H9 (cell line): ENCODE results near the gene MORN1. TPM values are rescaled to one million over a fixed set of nuclear protein-coding genes. Genes with fewer than 3 reads are reported as not detected.

Source experiments
- DNase-seq: peaks from one replicate; pipeline ENCODE4 v3.0.0-alpha.2; 2017
- H2AFZ ChIP-seq: one replicate; pipeline ENCODE4 v1.6.1; 2013; ENCODE audit warnings: mild to moderate bottlenecking, low read length, control low read depth, moderate library complexity
- H2AK5ac ChIP-seq: 2 replicates; pipeline ENCODE4 v1.6.1; 2013; ENCODE audit warnings: low read length, control low read depth, mixed read lengths; ENCODE audit not compliant: insufficient read length
- H2BK120ac ChIP-seq: one replicate; pipeline ENCODE4 v1.6.1; 2013; ENCODE audit warnings: low read depth, mild to moderate bottlenecking, low read length, control low read depth, inconsistent platforms; ENCODE audit not compliant: poor library complexity, severe bottlenecking
- H2BK12ac ChIP-seq: 2 replicates; pipeline ENCODE4 v1.6.1; 2013; ENCODE audit warnings: low read length, control low read depth, mixed read lengths, low read depth; ENCODE audit not compliant: insufficient read length
- H2BK15ac ChIP-seq: 2 replicates; pipeline ENCODE4 v1.6.1; 2013; ENCODE audit warnings: low read depth, low read length, control low read depth
- H2BK20ac ChIP-seq: one replicate; pipeline ENCODE4 v1.6.1; 2013; ENCODE audit warnings: low read depth, mild to moderate bottlenecking, low read length, control low read depth, inconsistent platforms; ENCODE audit not compliant: poor library complexity, severe bottlenecking
- H2BK5ac ChIP-seq: 2 replicates; pipeline ENCODE4 v1.6.1; 2013; ENCODE audit warnings: low read length, control low read depth, mixed read lengths; ENCODE audit not compliant: insufficient read length
- H3K14ac ChIP-seq: 2 replicates; pipeline ENCODE4 v1.6.1; 2013; ENCODE audit warnings: low read length, control low read depth; ENCODE audit not compliant: insufficient read depth
- H3K18ac ChIP-seq: 2 replicates; pipeline ENCODE4 v1.6.1; 2013; ENCODE audit warnings: low read depth, mild to moderate bottlenecking, mixed read lengths, low read length, control low read depth; ENCODE audit not compliant: insufficient read length
- H3K23ac ChIP-seq: 2 replicates; pipeline ENCODE4 v1.6.1; 2013; ENCODE audit warnings: low read length, control low read depth, mixed read lengths, low read depth; ENCODE audit not compliant: insufficient read length
- H3K23me2 ChIP-seq: 2 replicates; pipeline ENCODE4 v1.6.1; 2013; ENCODE audit warnings: low read depth, mild to moderate bottlenecking, mixed read lengths, low read length, control low read depth; ENCODE audit not compliant: insufficient read length, poor library complexity, severe bottlenecking
- H3K27ac ChIP-seq: 2 replicates; pipeline ENCODE4 v1.5.1; 2013; ENCODE audit warnings: low read length, control low read depth, mixed read lengths, low read depth; ENCODE audit not compliant: insufficient read length
- H3K27me3 ChIP-seq: 2 replicates; pipeline ENCODE4 v1.6.1; 2013; ENCODE audit warnings: low read length, control low read depth, inconsistent platforms; ENCODE audit not compliant: insufficient read depth
- H3K4ac ChIP-seq: 2 replicates; pipeline ENCODE4 v1.6.1; 2013; ENCODE audit warnings: low read depth, mild to moderate bottlenecking, control low read depth, inconsistent platforms, low read length, moderate library complexity
- H3K4me1 ChIP-seq: 2 replicates; pipeline ENCODE4 v1.6.1; 2013; ENCODE audit warnings: low read length, control low read depth, inconsistent platforms; ENCODE audit not compliant: insufficient read depth
- H3K4me2 ChIP-seq: 2 replicates; pipeline ENCODE4 v1.6.1; 2013; ENCODE audit warnings: low read length, control low read depth, mixed read lengths; ENCODE audit not compliant: insufficient read length, insufficient read depth
- H3K56ac ChIP-seq: 2 replicates; pipeline ENCODE4 v1.6.1; 2013; ENCODE audit warnings: low read depth, mild to moderate bottlenecking, mixed read lengths, low read length, control low read depth; ENCODE audit not compliant: insufficient read length
- H3K79me1 ChIP-seq: 2 replicates; pipeline ENCODE4 v1.6.1; 2013; ENCODE audit warnings: low read depth, mild to moderate bottlenecking, moderate library complexity, low read length, control low read depth, inconsistent platforms; ENCODE audit not compliant: insufficient read depth, poor library complexity, severe bottlenecking
- H3K79me2 ChIP-seq: 2 replicates; pipeline ENCODE4 v1.6.1; 2013; ENCODE audit warnings: low read length, control low read depth, inconsistent platforms; ENCODE audit not compliant: insufficient read depth
- H3K9ac ChIP-seq: 2 replicates; pipeline ENCODE4 v1.6.1; 2013; ENCODE audit warnings: low read length, control low read depth, mixed read lengths; ENCODE audit not compliant: insufficient read length; ENCODE audit errors: extremely low read depth
- H3K9me3 ChIP-seq: one replicate; pipeline ENCODE4 v1.6.1; 2013; ENCODE audit warnings: low read depth, low read length, inconsistent platforms; ENCODE audit not compliant: control insufficient read depth
- H3T11ph ChIP-seq: one replicate; pipeline ENCODE4 v1.6.1; 2013; ENCODE audit warnings: mild to moderate bottlenecking, low read length, control low read depth, inconsistent platforms
- H4K20me1 ChIP-seq: one replicate; pipeline ENCODE4 v1.6.1; 2013; ENCODE audit not compliant: control insufficient read depth, insufficient read length, insufficient read depth
- H4K5ac ChIP-seq: 2 replicates; pipeline ENCODE4 v1.6.1; 2013; ENCODE audit warnings: low read depth, mild to moderate bottlenecking, mixed read lengths, low read length, control low read depth; ENCODE audit not compliant: insufficient read length
- H4K8ac ChIP-seq: replicated peaks from 2 replicates; pipeline ENCODE4 v1.6.1; 2013; ENCODE audit warnings: low read length, control low read depth, mixed read lengths, low read depth; ENCODE audit not compliant: insufficient read length
- H4K91ac ChIP-seq: 2 replicates; pipeline ENCODE4 v1.6.1; 2013; ENCODE audit warnings: low read depth, mild to moderate bottlenecking, moderate library complexity, mixed read lengths, low read length, control low read depth; ENCODE audit not compliant: insufficient read length
- H3K27ac Mint-ChIP-seq, 3 experiments: 2 replicates in 2 of 3; 3 replicates in 1 of 3; pipeline ENCODE4 v1.8.0; 2020 to 2021; ENCODE audit warnings: mixed read lengths in 3 of 3, mild to moderate bottlenecking in 1 of 3, moderate library complexity in 1 of 3
- H3K27me3 Mint-ChIP-seq: 2 replicates; pipeline ENCODE4 v1.8.0; 2021; ENCODE audit warnings: low read depth, mild to moderate bottlenecking, moderate library complexity, mixed read lengths
- H3K36me3 Mint-ChIP-seq, 3 experiments: 2 replicates in 2 of 3; 3 replicates in 1 of 3; pipeline ENCODE4 v1.8.0; 2020 to 2021; ENCODE audit warnings: low read depth in 3 of 3, mixed read lengths in 3 of 3; ENCODE audit not compliant: insufficient read depth in 1 of 3
- H3K4me1 Mint-ChIP-seq, 2 experiments: 2 replicates each; pipeline ENCODE4 v1.8.0; 2020; ENCODE audit warnings: mixed read lengths in 2 of 2
- H3K4me3 Mint-ChIP-seq, 2 experiments: 2 replicates in 1 of 2; 3 replicates in 1 of 2; pipeline ENCODE4 v1.8.0; 2020 to 2021; ENCODE audit warnings: mild to moderate bottlenecking in 2 of 2, mixed read lengths in 2 of 2, moderate library complexity in 1 of 2
- H3K9me3 Mint-ChIP-seq, 2 experiments: 2 replicates in 1 of 2; 3 replicates in 1 of 2; pipeline ENCODE4 v1.8.0; 2020; ENCODE audit warnings: mild to moderate bottlenecking in 2 of 2, mixed read lengths in 2 of 2, moderate library complexity in 1 of 2
- WGBS: extraction: QIAGEN DNeasy Blood & Tissue Kit; methylation state at CpG from one replicate; pipeline ENCODE4 v1.1.7; 2013; ENCODE audit warnings: missing lambda C conversion rate, low lambda C conversion rate, mixed read lengths; ENCODE audit not compliant: insufficient read length; ENCODE audit errors: extremely low coverage; 5-methylcytosine and 5-hydroxymethylcytosine counted together
- total RNA-seq: library from RNA; stranded (reverse); gene quantifications from 2 replicates; pipeline ENCODE4 v1.2.1, GENCODE V29; 2021
- TF ChIP-seq, protein P1 (sequence below): fragments of 200-600 bp; sonication (generic); conservative IDR thresholded peaks from 3 replicates; pipeline ENCODE4 v1.8.0; 2021; ENCODE audit warnings: antibody characterized with exemption, mild to moderate bottlenecking

The MORN1 gene
- total RNA-seq, 1 experiment from 2014 or later = 12.7 TPM

DNA sequence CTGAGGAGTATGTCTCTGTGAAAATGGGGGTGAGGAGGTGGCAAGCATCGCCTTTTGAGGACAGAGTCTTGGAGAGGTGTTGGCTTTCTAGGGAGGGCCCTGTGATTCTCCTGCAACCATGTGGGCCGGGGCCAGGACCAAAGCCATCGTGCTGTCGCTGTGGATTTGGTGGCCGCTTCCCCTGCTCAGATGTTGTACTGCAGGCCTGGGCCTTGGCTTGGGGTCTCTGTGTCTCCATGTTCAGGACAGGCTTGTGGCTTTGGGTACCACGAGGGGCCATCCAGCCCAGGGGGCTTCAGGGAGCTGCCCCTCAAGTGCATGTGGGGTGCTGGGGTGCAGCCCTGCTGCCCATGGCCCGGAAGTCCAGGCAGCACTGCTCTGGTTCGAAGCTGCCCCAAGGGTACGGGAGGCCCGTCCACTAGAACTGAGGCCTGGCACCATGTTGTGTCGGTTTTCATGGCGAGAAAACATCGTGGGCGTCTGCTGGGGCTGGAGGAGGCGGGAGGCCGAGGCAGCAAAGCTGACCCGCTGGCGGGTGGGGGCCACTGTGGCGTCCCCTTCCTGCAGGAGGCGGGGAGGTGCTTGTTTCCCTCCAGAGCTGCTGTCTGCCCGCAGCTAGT lies 107.9 kb downstream of the MORN1 start:
- Mint-ChIP-seq H3K27me3 (no peaks in the 10 kb centered on the region), H3K4me1 (peaks cover 15 to 21% of the 10 kb centered on the region in 2 experiments), H3K9me3 (peaks cover 3 to 4% of the 10 kb centered on the region in 2 experiments; a peak in 4 of 5 replicates), H3K27ac (peak overlapping the region in 1 of 3 experiments; percentile 86; a peak in 4 of 7 replicates), H3K36me3 (peaks cover 6 to 13% (median 9%) of the 10 kb centered on the region in 3 experiments; a peak in 5 of 7 replicates), H3K4me3 (no peak overlapping the region)
- Histone ChIP-seq H3K56ac (no peak overlapping the region), H3K9ac (no peak overlapping the region), H4K20me1 (no peaks in the 10 kb centered on the region), H4K91ac (no peak overlapping the region), H3K4me2 (no peak overlapping the region), H3K23me2 (no peaks in the 10 kb centered on the region), H2BK12ac (no peak overlapping the region), H3K27ac (no peak overlapping the region), H2BK5ac (no peak overlapping the region), H2BK120ac (no peak overlapping the region), H3K9me3 (no peaks in the 10 kb centered on the region), H4K8ac (no peak overlapping the region), H3K27me3 (no peaks in the 10 kb centered on the region), H3K4me1 (no peaks in the 10 kb centered on the region; the same call in 1 of the 2 replicates), H2BK20ac (no peak overlapping the region), H4K5ac (no peak overlapping the region), H3K14ac (no peak overlapping the region; the same call in 1 of the 2 replicates), H2BK15ac (no peak overlapping the region), H2AFZ (no peak overlapping the region), H3K23ac (no peak overlapping the region), H3K18ac (no peak overlapping the region), H3K4ac (no peak overlapping the region; the same call in 1 of the 2 replicates), H3T11ph (no peak overlapping the region), H3K79me1 (peaks cover 2% of the 10 kb centered on the region), H2AK5ac (no peak overlapping the region), H3K79me2 (peaks cover 12% of the 10 kb centered on the region; the same call in 1 of the 2 replicates)
- no CpG with 5 or more reads among the region's 21 CpGs for WGBS
- no peak for DNase-seq
- TF ChIP-seq, protein P1, sequence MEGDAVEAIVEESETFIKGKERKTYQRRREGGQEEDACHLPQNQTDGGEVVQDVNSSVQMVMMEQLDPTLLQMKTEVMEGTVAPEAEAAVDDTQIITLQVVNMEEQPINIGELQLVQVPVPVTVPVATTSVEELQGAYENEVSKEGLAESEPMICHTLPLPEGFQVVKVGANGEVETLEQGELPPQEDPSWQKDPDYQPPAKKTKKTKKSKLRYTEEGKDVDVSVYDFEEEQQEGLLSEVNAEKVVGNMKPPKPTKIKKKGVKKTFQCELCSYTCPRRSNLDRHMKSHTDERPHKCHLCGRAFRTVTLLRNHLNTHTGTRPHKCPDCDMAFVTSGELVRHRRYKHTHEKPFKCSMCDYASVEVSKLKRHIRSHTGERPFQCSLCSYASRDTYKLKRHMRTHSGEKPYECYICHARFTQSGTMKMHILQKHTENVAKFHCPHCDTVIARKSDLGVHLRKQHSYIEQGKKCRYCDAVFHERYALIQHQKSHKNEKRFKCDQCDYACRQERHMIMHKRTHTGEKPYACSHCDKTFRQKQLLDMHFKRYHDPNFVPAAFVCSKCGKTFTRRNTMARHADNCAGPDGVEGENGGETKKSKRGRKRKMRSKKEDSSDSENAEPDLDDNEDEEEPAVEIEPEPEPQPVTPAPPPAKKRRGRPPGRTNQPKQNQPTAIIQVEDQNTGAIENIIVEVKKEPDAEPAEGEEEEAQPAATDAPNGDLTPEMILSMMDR = no peak
